ENCODE results near the gene TMED1.
A peak's percentile ranks its signal among the peaks of the same experiment; 100 is the strongest.

Gene TMED1

GRCh38 chr19:10808937-10809649, 26.9 kb downstream of the TMED1 start:
- DNase-seq: no peak

GRCh38 chr19:10805758-10806247, 30.2 kb downstream of the TMED1 start:
- no peak for DNase-seq

- no peak for DNase-seq
These were observed 30.8 kb downstream of the TMED1 start for GRCh38 chr19:10805065-10805757.

GRCh38 chr19:10803252-10803651, 32.8 kb downstream of the TMED1 start:
- DNase-seq: no peak

GRCh38 chr19:10802479-10802878, 33.5 kb downstream of the TMED1 start:
- DNase-seq: no peak

GRCh38 chr19:10800488-10800887, 35.5 kb downstream of the TMED1 start:
- DNase-seq: no peak

- DNase-seq: peak; percentile 81
These were observed 38.3 kb downstream of the TMED1 start for GRCh38 chr19:10797541-10798256.

- DNase-seq: peak; percentile 21
These were observed 38.9 kb downstream of the TMED1 start for GRCh38 chr19:10797078-10797477.

- no peak for DNase-seq
These were observed 39.4 kb downstream of the TMED1 start for GRCh38 chr19:10796653-10797052.

GRCh38 chr19:10789866-10790265, 46.1 kb downstream of the TMED1 start:
- DNase-seq: no peak

- DNase-seq: no peak
These were observed 47.9 kb downstream of the TMED1 start for GRCh38 chr19:10788146-10788545.

- DNase-seq: no peak
These were observed 51.8 kb downstream of the TMED1 start for GRCh38 chr19:10784257-10784656.

- DNase-seq: no peak
These were observed 53.2 kb downstream of the TMED1 start for GRCh38 chr19:10782795-10783194.
